ENCODE results near the gene PSMD7. TPM values are rescaled to one million over a fixed set of nuclear protein-coding genes. Genes with fewer than 3 reads are reported as not detected.

PSMD7 gene
- total RNA-seq, 1 donor from 2014 or later, result 90.8 TPM

GRCh38 chr16:74304164-74304834 is 7.7 kb downstream of the PSMD7 start:
- Mint-ChIP-seq H3K4me1 (ENCODE audit: low read depth, unreplicated experiment) (peaks cover 6% of the 10 kb centered on the region), H3K36me3 (ENCODE audit: low read depth, unreplicated experiment) (peaks cover 9% of the 10 kb centered on the region), H3K9me3 (ENCODE audit: unreplicated experiment) (no peaks in the 10 kb centered on the region), H3K4me3 (ENCODE audit: unreplicated experiment) (no peak overlapping the region), H3K27me3 (ENCODE audit: low read depth, unreplicated experiment) (no peaks in the 10 kb centered on the region), H3K27ac (ENCODE audit: unreplicated experiment) (no peak overlapping the region)
- Histone ChIP-seq H3K27me3 (ENCODE audit: insufficient read depth, low read length) (no peaks in the 10 kb centered on the region), H2AFZ (ENCODE audit: low read depth, low read length) (no peak overlapping the region), H3K4me3 (ENCODE audit: insufficient read depth, low read depth, low read length) (no peak overlapping the region), H3K9me3 (ENCODE audit: insufficient read depth, low read depth, low read length) (no peaks in the 10 kb centered on the region), H3K79me2 (ENCODE audit: insufficient read depth, low read length) (peaks cover 24% of the 10 kb centered on the region), H3K9ac (ENCODE audit: low read length) (no peak overlapping the region), H3K27ac (ENCODE audit: low read depth, low read length) (no peak overlapping the region), H3K36me3 (ENCODE audit: insufficient read depth, low read length) (peaks cover 73% of the 10 kb centered on the region), H3K4me2 (ENCODE audit: low read length) (no peak overlapping the region), H4K20me1 (ENCODE audit: insufficient read depth, low read length) (peaks cover 31% of the 10 kb centered on the region), H3K4me1 (ENCODE audit: insufficient read depth, low read length) (no peaks in the 10 kb centered on the region)
- TF ChIP-seq CTCF (IDR thresholded peaks at IDR 0.05; ENCODE audit: insufficient read depth, low read depth, low read length), result peak; percentile 48
- TF ChIP-seq EZH2 (IDR thresholded peaks at IDR 0.05; ENCODE audit: insufficient read depth, low read length), result no peak
- no peak for FAIRE-seq
- no peak for DNase-seq (ENCODE audit: low read depth)

GRCh38 chr16:74304835-74305176 is 8.2 kb downstream of the PSMD7 start:
- Mint-ChIP-seq H3K4me3 (ENCODE audit: unreplicated experiment) (no peak overlapping the region), H3K36me3 (ENCODE audit: low read depth, unreplicated experiment) (peaks cover 9% of the 10 kb centered on the region), H3K4me1 (ENCODE audit: low read depth, unreplicated experiment) (peaks cover 2% of the 10 kb centered on the region), H3K27ac (ENCODE audit: unreplicated experiment) (no peak overlapping the region), H3K9me3 (ENCODE audit: unreplicated experiment) (no peaks in the 10 kb centered on the region), H3K27me3 (ENCODE audit: low read depth, unreplicated experiment) (no peaks in the 10 kb centered on the region)
- FAIRE-seq (no peak), DNase-seq (ENCODE audit: low read depth) (no peak)
- Histone ChIP-seq H3K27me3 (ENCODE audit: insufficient read depth, low read length) (no peaks in the 10 kb centered on the region), H3K4me2 (ENCODE audit: low read length) (no peak overlapping the region), H4K20me1 (ENCODE audit: insufficient read depth, low read length) (peaks cover 26% of the 10 kb centered on the region), H3K4me1 (ENCODE audit: insufficient read depth, low read length) (no peaks in the 10 kb centered on the region), H2AFZ (ENCODE audit: low read depth, low read length) (no peak overlapping the region), H3K9me3 (ENCODE audit: insufficient read depth, low read depth, low read length) (no peaks in the 10 kb centered on the region), H3K9ac (ENCODE audit: low read length) (no peak overlapping the region), H3K79me2 (ENCODE audit: insufficient read depth, low read length) (peaks cover 19% of the 10 kb centered on the region), H3K27ac (ENCODE audit: low read depth, low read length) (no peak overlapping the region), H3K36me3 (ENCODE audit: insufficient read depth, low read length) (peaks cover 68% of the 10 kb centered on the region), H3K4me3 (ENCODE audit: insufficient read depth, low read depth, low read length) (no peak overlapping the region)
- TF ChIP-seq EZH2 (IDR thresholded peaks at IDR 0.05; ENCODE audit: insufficient read depth, low read length) (no peak), CTCF (IDR thresholded peaks at IDR 0.05; ENCODE audit: insufficient read depth, low read depth, low read length) (no peak)

- H3K36me3 Mint-ChIP-seq (ENCODE audit: low read depth, unreplicated experiment), result peaks cover 9% of the 10 kb centered on the region
- H3K36me3 ChIP-seq (ENCODE audit: insufficient read depth, low read length), result peaks cover 68% of the 10 kb centered on the region
- no peaks in the 10 kb centered on the region for H3K27me3 Mint-ChIP-seq (ENCODE audit: low read depth, unreplicated experiment)
- FAIRE-seq, result no peak
- H4K20me1 ChIP-seq (ENCODE audit: insufficient read depth, low read length), result peaks cover 21% of the 10 kb centered on the region
- H3K9ac ChIP-seq (ENCODE audit: low read length), result no peak overlapping the region
- TF ChIP-seq EZH2 (IDR thresholded peaks at IDR 0.05; ENCODE audit: insufficient read depth, low read length), result no peak
- no peak for TF ChIP-seq CTCF (IDR thresholded peaks at IDR 0.05; ENCODE audit: insufficient read depth, low read depth, low read length)
- no peak overlapping the region for H2AFZ ChIP-seq (ENCODE audit: low read depth, low read length)
- H3K9me3 ChIP-seq (ENCODE audit: insufficient read depth, low read depth, low read length), result no peaks in the 10 kb centered on the region
- H3K4me1 Mint-ChIP-seq (ENCODE audit: low read depth, unreplicated experiment), result no peaks in the 10 kb centered on the region
- no peak overlapping the region for H3K4me3 Mint-ChIP-seq (ENCODE audit: unreplicated experiment)
- no peak overlapping the region for H3K27ac Mint-ChIP-seq (ENCODE audit: unreplicated experiment)
- no peaks in the 10 kb centered on the region for H3K9me3 Mint-ChIP-seq (ENCODE audit: unreplicated experiment)
- H3K4me3 ChIP-seq (ENCODE audit: insufficient read depth, low read depth, low read length), result no peak overlapping the region
- no peak for DNase-seq (ENCODE audit: low read depth)
- no peak overlapping the region for H3K27ac ChIP-seq (ENCODE audit: low read depth, low read length)
- H3K27me3 ChIP-seq (ENCODE audit: insufficient read depth, low read length), result no peaks in the 10 kb centered on the region
- H3K4me2 ChIP-seq (ENCODE audit: low read length), result no peak overlapping the region
- H3K79me2 ChIP-seq (ENCODE audit: insufficient read depth, low read length), result peaks cover 14% of the 10 kb centered on the region
- H3K4me1 ChIP-seq (ENCODE audit: insufficient read depth, low read length), result no peaks in the 10 kb centered on the region
Observed at GRCh38 chr16:74305281-74305680, 8.7 kb downstream of the PSMD7 start.
